HL-60/S4 treated with retinoic acid at 250 ng/mL for 4 days and 3 days (cell line): ENCODE data around the gene ABLIM2.

Source experiments
- in situ Hi-C: fragments of 300-500 bp; cut with MboI; formaldehyde crosslinking; loops from 2 replicates; pipeline ENCODE4 v1.7.0; 2022; ENCODE audit warnings: low sequenced_read_pairs

The ABLIM2 gene

GRCh38 chr4:8177552-8177951 lies 18.9 kb upstream of the ABLIM2 start:
- in situ Hi-C loops = loop anchor here (10.0 kb wide), 1 partner anchor 227 kb away; no protein-coding TSS in a partner anchor

- in situ Hi-C loops = loop anchor here (10.0 kb wide), 1 partner anchor 228 kb away; no protein-coding TSS in a partner anchor
These were observed 18.2 kb upstream of the ABLIM2 start for GRCh38 chr4:8176547-8177399.

GRCh38 chr4:8175686-8176085 lies 17.1 kb upstream of the ABLIM2 start:
- in situ Hi-C loops = loop anchor here (10.0 kb wide), 1 partner anchor 229 kb away; no protein-coding TSS in a partner anchor

- in situ Hi-C loops = loop anchor here (10.0 kb wide), 1 partner anchor 230 kb away; no protein-coding TSS in a partner anchor
These were observed 16.4 kb upstream of the ABLIM2 start for GRCh38 chr4:8174970-8175369.

- in situ Hi-C loops = loop anchor here (10.0 kb wide), 1 partner anchor 231 kb away; no protein-coding TSS in a partner anchor
These were observed 15.1 kb upstream of the ABLIM2 start for GRCh38 chr4:8173492-8174242.

GRCh38 chr4:8171984-8172924 lies 13.6 kb upstream of the ABLIM2 start:
- in situ Hi-C loops = loop anchor here (10.0 kb wide), 1 partner anchor 233 kb away; no protein-coding TSS in a partner anchor

GRCh38 chr4:8171266-8171665 lies 12.7 kb upstream of the ABLIM2 start:
- in situ Hi-C loops = loop anchor here (10.0 kb wide), 1 partner anchor 234 kb away; no protein-coding TSS in a partner anchor

- in situ Hi-C loops = loop anchor here (10.0 kb wide), 1 partner anchor 234 kb away; no protein-coding TSS in a partner anchor
These were observed 11.7 kb upstream of the ABLIM2 start for GRCh38 chr4:8170341-8170740.

GRCh38 chr4:8169763-8170162 lies 11.2 kb upstream of the ABLIM2 start:
- in situ Hi-C loops = loop anchor here (10.0 kb wide), 1 partner anchor 235 kb away; no protein-coding TSS in a partner anchor

- in situ Hi-C loops = no loop called here
These were observed 10.4 kb upstream of the ABLIM2 start for GRCh38 chr4:8168832-8169598.

- in situ Hi-C loops = no loop called here
These were observed 9.6 kb upstream of the ABLIM2 start for GRCh38 chr4:8168232-8168631.

- in situ Hi-C loops = no loop called here
These were observed 9.2 kb upstream of the ABLIM2 start for GRCh38 chr4:8167815-8168214.

- in situ Hi-C loops = no loop called here
These were observed 8.7 kb upstream of the ABLIM2 start for GRCh38 chr4:8167291-8167690.

GRCh38 chr4:8165374-8165896 lies 6.8 kb upstream of the ABLIM2 start:
- in situ Hi-C loops = no loop called here

GRCh38 chr4:8164687-8165086 lies 6.1 kb upstream of the ABLIM2 start:
- in situ Hi-C loops = no loop called here

- in situ Hi-C loops = no loop called here
These were observed 5.6 kb upstream of the ABLIM2 start for GRCh38 chr4:8164194-8164565.

GRCh38 chr4:8163436-8164193 lies 5.0 kb upstream of the ABLIM2 start:
- in situ Hi-C loops = no loop called here

GRCh38 chr4:8163026-8163425 lies 4.4 kb upstream of the ABLIM2 start:
- in situ Hi-C loops = no loop called here

GRCh38 chr4:8162625-8163024 lies 4.0 kb upstream of the ABLIM2 start:
- in situ Hi-C loops = no loop called here
